ENCODE results near the gene PPP1R8. TPM values are rescaled to one million over a fixed set of nuclear protein-coding genes. Genes with fewer than 3 reads are reported as not detected.
"Not testable (repeated sequence)": the region's sequence is repeated elsewhere in the genome, so short reads cannot be mapped to it uniquely, and the experiment has no call there.

Gene PPP1R8
- polyA plus RNA-seq, 1 donor: 55.5 TPM

- DNase-seq: not testable (repeated sequence)
These were observed 40.5 kb downstream of the PPP1R8 start for GRCh38 chr1:27871076-27871475.

GRCh38 chr1:27872059-27872801 lies 41.6 kb downstream of the PPP1R8 start, which contains the start of gene THEMIS2:
Gene THEMIS2, plus strand, starts transcription at chr1:27872544. Its CDS starts 28 bp downstream, at chr1:27872572.
- no peak for DNase-seq

GRCh38 chr1:27872802-27873551 lies 42.4 kb downstream of the PPP1R8 start:
- no peak for DNase-seq

GRCh38 chr1:27873671-27874384 lies 43.2 kb downstream of the PPP1R8 start:
- DNase-seq: no peak

GRCh38 chr1:27876341-27877114 lies 45.9 kb downstream of the PPP1R8 start:
- DNase-seq: no peak

- DNase-seq: no peak
These were observed 46.5 kb downstream of the PPP1R8 start for GRCh38 chr1:27877115-27877416.

- no peak for DNase-seq
These were observed 47.5 kb downstream of the PPP1R8 start for GRCh38 chr1:27878039-27878438.

- DNase-seq: no peak
These were observed 48.3 kb downstream of the PPP1R8 start for GRCh38 chr1:27878787-27879335.

- no peak for DNase-seq
These were observed 48.9 kb downstream of the PPP1R8 start for GRCh38 chr1:27879374-27880082.

- no peak for DNase-seq
These were observed 51.9 kb downstream of the PPP1R8 start for GRCh38 chr1:27882543-27882903.

- DNase-seq: no peak
These were observed 53.0 kb downstream of the PPP1R8 start for GRCh38 chr1:27883536-27883935.

GRCh38 chr1:27884006-27884954 lies 53.7 kb downstream of the PPP1R8 start:
- no peak for DNase-seq

GRCh38 chr1:27885114-27885528 lies 54.5 kb downstream of the PPP1R8 start:
- no peak for DNase-seq

GRCh38 chr1:27885621-27886352 lies 55.2 kb downstream of the PPP1R8 start:
- no peak for DNase-seq

GRCh38 chr1:27886353-27886679 lies 55.7 kb downstream of the PPP1R8 start:
- DNase-seq: no peak

- DNase-seq: no peak
These were observed 56.2 kb downstream of the PPP1R8 start for GRCh38 chr1:27886744-27887143.

- no peak for DNase-seq
These were observed 56.8 kb downstream of the PPP1R8 start for GRCh38 chr1:27887215-27888021.

- no peak for DNase-seq
These were observed 58.9 kb downstream of the PPP1R8 start for GRCh38 chr1:27889506-27889905.

Measured in left kidney (tissue), 2 donors.